Smooth muscle cell (in vitro differentiated cells): ENCODE data around the gene HDAC11. TPM values are rescaled to one million over a fixed set of nuclear protein-coding genes. Genes with fewer than 3 reads are reported as not detected.

Experiments used
- DNase-seq: peaks from one replicate; lab custom pipeline; 2025; ENCODE audit not compliant: unreplicated experiment; lab: John Stamatoyannopoulos, UW
- H2AFZ ChIP-seq: fragments of 200-600 bp; sonication (generic); 2 replicates; pipeline ENCODE4 v1.6.0; 2016; ENCODE audit warnings: antibody characterized with exemption, low read depth, mild to moderate bottlenecking
- H3F3A ChIP-seq: fragments of 200-600 bp; sonication (generic); 2 replicates; pipeline ENCODE4 v1.6.0; 2017; ENCODE audit warnings: antibody characterized with exemption, low read depth
- H3K27ac ChIP-seq: fragments of 200-600 bp; sonication (generic); 2 replicates; pipeline ENCODE4 v1.5.1; 2016; ENCODE audit warnings: low read depth, mild to moderate bottlenecking
- H3K27me3 ChIP-seq: fragments of 200-600 bp; sonication (generic); 2 replicates; pipeline ENCODE4 v1.6.1; 2016; ENCODE audit warnings: low read depth, mild to moderate bottlenecking
- H3K36me3 ChIP-seq: fragments of 200-600 bp; sonication (generic); 2 replicates; pipeline ENCODE4 v1.5.1; 2016; ENCODE audit warnings: low read depth
- H3K4me1 ChIP-seq: fragments of 200-600 bp; sonication (generic); 2 replicates; pipeline ENCODE4 v1.5.1; 2016; ENCODE audit warnings: low read depth
- H3K4me2 ChIP-seq: fragments of 200-600 bp; sonication (generic); 2 replicates; pipeline ENCODE4 v1.6.0; 2016; ENCODE audit warnings: mild to moderate bottlenecking
- H3K4me3 ChIP-seq: fragments of 200-600 bp; sonication (generic); 2 replicates; pipeline ENCODE4 v1.5.1; 2016; ENCODE audit warnings: mild to moderate bottlenecking
- H3K79me2 ChIP-seq: fragments of 200-600 bp; sonication (generic); 2 replicates; pipeline ENCODE4 v1.6.0; 2016; ENCODE audit warnings: low read depth, mild to moderate bottlenecking
- H3K9ac ChIP-seq: fragments of 200-600 bp; sonication (generic); 2 replicates; pipeline ENCODE4 v1.6.0; 2016; ENCODE audit warnings: low read depth
- H3K9me3 ChIP-seq: fragments of 200-600 bp; sonication (generic); replicated peaks from 2 replicates; pipeline ENCODE4 v1.5.1; 2016; ENCODE audit warnings: low read depth
- H4K20me1 ChIP-seq: fragments of 200-600 bp; sonication (generic); 2 replicates; pipeline ENCODE4 v1.6.0; 2016; ENCODE audit warnings: low read depth
- CTCF ChIP-seq: fragments of 200-600 bp; sonication (generic); IDR thresholded peaks from 2 replicates; pipeline ENCODE4 v1.5.1; 2017; ENCODE audit warnings: borderline replicate concordance, mild to moderate bottlenecking, antibody characterized with exemption; ENCODE audit not compliant: insufficient read depth, poor library complexity, severe bottlenecking
- WGBS: methylation state at CpG from one replicate; pipeline ENCODE4 v1.1.7; 2016; ENCODE audit warnings: low lambda C conversion rate; 5-methylcytosine and 5-hydroxymethylcytosine counted together
- polyA plus RNA-seq: library from polyadenylated mRNA; unstranded; fragments of >200 nt; fragmentation: Nextera tagmentation; extraction: Ambion mirVana; gene quantifications from 2 replicates; pipeline ENCODE4 v1.2.1, GENCODE V29; 2016
- total RNA-seq: library from RNA; depleted of rRNA; stranded (reverse); fragments of >200 nt; gene quantifications from 2 replicates; pipeline ENCODE4 v1.2.3, GENCODE V29; 2014

HDAC11 gene
- total and polyA plus RNA-seq, 2 experiments from 2014 or later: 9.6 to 14.8 TPM

- no peaks in the 10 kb centered on the region for H3K36me3 ChIP-seq
- peaks cover 30% of the 10 kb centered on the region for H3K4me1 ChIP-seq
- TF ChIP-seq CTCF: no peak
- H3K4me2 ChIP-seq: peak overlapping the region; percentile 88
- peaks cover 57% of the 10 kb centered on the region for H3K79me2 ChIP-seq
- 57% methylated on average over 17 of the region's 18 CpGs for WGBS
- no peak overlapping the region for H3K9ac ChIP-seq
- peaks cover 36% of the 10 kb centered on the region for H4K20me1 ChIP-seq
- no peak overlapping the region for H3K27ac ChIP-seq
- peaks cover 22% of the 10 kb centered on the region for H3F3A ChIP-seq
- peak overlapping the region; percentile 57 for H3K4me3 ChIP-seq
- no peak for DNase-seq
- H2AFZ ChIP-seq: no peak overlapping the region
- no peaks in the 10 kb centered on the region for H3K27me3 ChIP-seq
- no peaks in the 10 kb centered on the region for H3K9me3 ChIP-seq
Observed at GRCh38 chr3:13549623-13550422, 69.7 kb downstream of the HDAC11 start.

DNA sequence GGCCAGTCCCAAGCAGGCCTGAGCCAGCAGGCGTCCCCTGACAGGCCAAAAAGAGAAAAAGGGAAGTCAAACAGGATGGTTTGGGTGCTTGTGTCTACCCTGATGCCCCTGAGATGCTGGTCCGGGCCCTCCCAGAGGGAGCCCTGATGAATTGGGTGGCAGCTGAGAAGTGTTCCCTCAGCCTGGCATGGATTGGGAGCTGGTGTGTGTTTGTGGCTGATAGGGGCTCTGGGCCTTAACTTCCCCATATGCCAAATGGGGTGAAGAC is 70.3 kb downstream of the HDAC11 start:
- Histone ChIP-seq H3K27ac (no peak overlapping the region), H3K4me1 (peaks cover 27% of the 10 kb centered on the region), H3K9me3 (no peaks in the 10 kb centered on the region), H3K36me3 (no peaks in the 10 kb centered on the region), H3K9ac (no peak overlapping the region), H3F3A (peaks cover 17% of the 10 kb centered on the region), H3K27me3 (no peaks in the 10 kb centered on the region), H3K4me2 (peak overlapping the region; percentile 88), H3K4me3 (peak overlapping the region; percentile 10), H4K20me1 (peaks cover 36% of the 10 kb centered on the region), H2AFZ (no peak overlapping the region), H3K79me2 (peaks cover 62% of the 10 kb centered on the region)
- no peak for DNase-seq
- 84% methylated on average over 2 of the region's 2 CpGs for WGBS
- no peak for TF ChIP-seq CTCF

DNA sequence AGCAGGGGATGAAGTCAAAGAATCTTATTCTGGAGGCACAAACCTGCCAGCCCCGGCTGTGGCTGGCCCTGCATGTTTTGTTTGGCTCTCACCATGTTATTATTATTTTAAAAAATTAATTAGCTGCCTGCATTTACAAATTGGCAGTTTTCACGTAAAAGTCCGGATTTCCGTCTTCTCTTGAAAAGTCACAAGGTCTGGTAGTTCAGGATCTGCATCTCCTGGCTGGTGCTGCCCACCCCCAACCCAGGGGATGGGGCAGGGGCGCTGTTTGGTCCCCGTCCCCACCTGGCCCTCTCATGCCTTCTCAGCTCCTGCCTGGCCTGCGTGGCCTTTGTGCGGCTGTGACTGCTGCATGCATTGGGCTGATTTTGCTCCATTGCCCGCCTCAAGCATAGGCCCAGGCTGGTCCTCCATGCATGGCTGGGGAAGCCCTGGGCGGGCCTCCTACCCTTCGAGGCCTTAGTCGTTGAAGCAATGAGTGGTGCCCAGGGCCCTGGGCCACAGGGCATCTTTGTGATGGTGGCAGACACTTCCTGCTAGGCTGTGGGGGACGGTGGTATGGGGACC is 70.8 kb downstream of the HDAC11 start:
- H3K27ac ChIP-seq: no peak overlapping the region
- peak overlapping the region; percentile 88 for H3K4me2 ChIP-seq
- no peaks in the 10 kb centered on the region for H3K27me3 ChIP-seq
- peak overlapping the region; percentile 10 for H3K4me3 ChIP-seq
- H3K36me3 ChIP-seq: no peaks in the 10 kb centered on the region
- no peak for DNase-seq
- no peak for TF ChIP-seq CTCF
- no peaks in the 10 kb centered on the region for H3K9me3 ChIP-seq
- WGBS: 85% methylated on average over 13 of the region's 13 CpGs
- peaks cover 62% of the 10 kb centered on the region for H3K79me2 ChIP-seq
- peaks cover 15% of the 10 kb centered on the region for H3F3A ChIP-seq
- H3K4me1 ChIP-seq: peaks cover 26% of the 10 kb centered on the region
- H3K9ac ChIP-seq: no peak overlapping the region
- peaks cover 36% of the 10 kb centered on the region for H4K20me1 ChIP-seq
- no peak overlapping the region for H2AFZ ChIP-seq
